GM12873 (cell line): ENCODE measurements around the gene DIRAS3.

ENCODE experiments used
- TF ChIP-seq, protein P1 (sequence below): IDR thresholded peaks from 2 replicates; pipeline ENCODE4 v1.5.1; 2012; ENCODE audit warnings: low read depth, mild to moderate bottlenecking, moderate library complexity, low read length, control low read depth; ENCODE audit not compliant: insufficient read depth; ENCODE audit errors: missing control alignments

The DIRAS3 gene

DNA sequence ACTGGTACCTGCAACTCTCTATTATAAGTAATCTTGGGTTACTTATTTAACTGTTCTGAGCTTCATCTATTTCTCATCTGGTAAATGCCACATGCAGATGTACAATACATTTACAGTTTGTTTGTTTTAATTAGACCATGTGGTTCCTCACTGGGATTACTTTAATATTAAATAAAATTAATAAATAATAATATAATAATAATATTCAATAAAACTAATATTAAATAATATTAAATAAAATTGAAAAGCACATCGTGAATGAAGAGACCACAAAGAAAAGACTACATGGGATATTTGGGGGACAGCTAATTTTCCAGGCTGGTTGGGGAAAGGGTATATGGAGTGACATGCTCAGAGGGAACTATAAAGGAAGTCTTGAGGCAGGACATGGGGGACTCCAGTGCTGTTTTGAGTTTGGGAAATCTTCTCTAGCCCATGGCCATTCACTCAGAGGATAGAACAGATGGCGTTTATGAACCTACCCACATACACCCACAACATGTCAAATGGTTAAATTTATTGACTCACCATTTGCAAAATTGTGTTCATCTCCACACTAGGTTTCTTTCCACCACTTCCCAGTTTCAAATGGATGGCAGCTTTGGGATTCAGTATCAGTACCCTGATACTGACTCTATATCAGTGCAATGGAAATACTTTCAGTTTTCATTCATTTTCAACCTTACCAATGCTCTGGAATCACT lies 25.6 kb downstream of the DIRAS3 start:
- TF ChIP-seq, protein P1, sequence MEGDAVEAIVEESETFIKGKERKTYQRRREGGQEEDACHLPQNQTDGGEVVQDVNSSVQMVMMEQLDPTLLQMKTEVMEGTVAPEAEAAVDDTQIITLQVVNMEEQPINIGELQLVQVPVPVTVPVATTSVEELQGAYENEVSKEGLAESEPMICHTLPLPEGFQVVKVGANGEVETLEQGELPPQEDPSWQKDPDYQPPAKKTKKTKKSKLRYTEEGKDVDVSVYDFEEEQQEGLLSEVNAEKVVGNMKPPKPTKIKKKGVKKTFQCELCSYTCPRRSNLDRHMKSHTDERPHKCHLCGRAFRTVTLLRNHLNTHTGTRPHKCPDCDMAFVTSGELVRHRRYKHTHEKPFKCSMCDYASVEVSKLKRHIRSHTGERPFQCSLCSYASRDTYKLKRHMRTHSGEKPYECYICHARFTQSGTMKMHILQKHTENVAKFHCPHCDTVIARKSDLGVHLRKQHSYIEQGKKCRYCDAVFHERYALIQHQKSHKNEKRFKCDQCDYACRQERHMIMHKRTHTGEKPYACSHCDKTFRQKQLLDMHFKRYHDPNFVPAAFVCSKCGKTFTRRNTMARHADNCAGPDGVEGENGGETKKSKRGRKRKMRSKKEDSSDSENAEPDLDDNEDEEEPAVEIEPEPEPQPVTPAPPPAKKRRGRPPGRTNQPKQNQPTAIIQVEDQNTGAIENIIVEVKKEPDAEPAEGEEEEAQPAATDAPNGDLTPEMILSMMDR: no peak

DNA sequence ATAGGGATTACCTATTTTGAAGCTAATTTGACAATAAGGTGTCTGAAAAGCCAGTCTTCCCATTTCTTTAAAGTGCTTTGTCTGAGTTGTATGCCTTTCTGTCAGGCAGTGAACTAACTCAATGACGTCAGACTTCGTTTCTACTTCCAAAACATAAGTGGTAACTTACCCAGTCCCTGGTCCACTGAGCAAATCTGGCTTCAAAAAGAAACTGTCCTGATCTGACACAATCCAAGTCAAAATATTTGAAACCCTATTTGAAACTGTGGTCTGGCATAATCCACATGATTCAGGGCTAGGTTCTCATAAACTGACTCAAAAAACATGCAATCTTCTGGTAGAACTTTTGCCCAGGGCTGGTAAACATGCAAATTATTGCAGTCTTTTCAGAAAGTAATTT lies 34.0 kb downstream of the DIRAS3 start:
- TF ChIP-seq, protein P1: no peak

DNA sequence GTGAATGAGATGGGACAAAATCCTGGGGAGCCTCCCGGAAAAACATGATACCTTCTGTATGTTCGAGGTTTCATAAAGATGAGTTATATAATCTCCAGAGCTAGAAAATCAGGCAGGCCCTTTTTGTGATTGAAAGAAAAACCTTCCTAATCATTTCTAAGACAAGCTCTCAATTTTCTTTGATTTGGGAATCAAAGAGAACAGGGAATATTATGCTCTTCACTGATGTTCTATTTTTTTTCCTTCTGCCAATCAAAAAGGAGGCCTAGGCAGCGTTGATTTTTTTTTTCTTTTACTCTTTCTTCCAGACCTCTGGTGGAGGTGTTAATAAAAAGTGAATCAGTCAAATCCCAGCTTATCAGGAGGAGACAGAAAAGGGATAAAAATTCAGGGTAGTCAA lies 34.5 kb downstream of the DIRAS3 start:
- TF ChIP-seq, protein P1: no peak

DNA sequence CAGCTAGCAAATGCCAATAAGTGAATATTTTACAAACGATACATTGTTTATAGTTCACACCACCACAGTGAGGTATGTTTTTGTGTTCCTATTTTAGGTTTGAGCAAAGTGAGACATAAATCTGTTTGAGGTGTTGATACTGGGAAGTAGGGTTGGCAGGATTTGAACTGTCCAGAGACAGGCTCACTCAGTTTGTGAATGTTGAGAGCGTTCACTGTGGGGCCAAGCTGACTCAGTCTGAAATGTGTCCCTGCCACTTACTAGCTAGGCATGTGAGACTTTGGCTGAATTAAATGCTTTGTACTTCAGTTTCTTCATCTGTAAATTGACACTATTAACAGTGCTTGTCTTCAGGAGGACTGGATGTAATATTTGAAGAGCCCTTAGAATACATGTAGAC lies 35.1 kb downstream of the DIRAS3 start:
- TF ChIP-seq, protein P1: no peak

DNA sequence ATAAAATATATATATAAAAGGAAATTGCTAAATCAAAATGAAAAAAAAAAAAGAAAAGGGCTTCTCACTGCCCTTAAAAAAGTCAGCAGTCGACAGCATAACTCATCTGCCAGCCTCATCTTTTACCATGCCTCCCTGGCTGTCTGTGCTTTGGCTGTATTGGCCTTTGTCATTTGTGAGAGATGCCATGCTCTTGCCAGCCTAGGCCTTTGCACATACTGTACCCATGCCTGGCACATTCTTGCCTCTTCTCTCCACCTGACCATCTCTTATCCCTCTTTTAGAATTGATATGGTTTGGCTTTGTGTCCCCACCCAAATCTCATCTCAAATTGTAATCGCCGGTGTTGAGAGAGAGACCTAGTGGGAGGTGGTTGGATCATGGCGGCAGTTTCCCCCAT lies 37.1 kb downstream of the DIRAS3 start:
- TF ChIP-seq, protein P1: no peak

DNA sequence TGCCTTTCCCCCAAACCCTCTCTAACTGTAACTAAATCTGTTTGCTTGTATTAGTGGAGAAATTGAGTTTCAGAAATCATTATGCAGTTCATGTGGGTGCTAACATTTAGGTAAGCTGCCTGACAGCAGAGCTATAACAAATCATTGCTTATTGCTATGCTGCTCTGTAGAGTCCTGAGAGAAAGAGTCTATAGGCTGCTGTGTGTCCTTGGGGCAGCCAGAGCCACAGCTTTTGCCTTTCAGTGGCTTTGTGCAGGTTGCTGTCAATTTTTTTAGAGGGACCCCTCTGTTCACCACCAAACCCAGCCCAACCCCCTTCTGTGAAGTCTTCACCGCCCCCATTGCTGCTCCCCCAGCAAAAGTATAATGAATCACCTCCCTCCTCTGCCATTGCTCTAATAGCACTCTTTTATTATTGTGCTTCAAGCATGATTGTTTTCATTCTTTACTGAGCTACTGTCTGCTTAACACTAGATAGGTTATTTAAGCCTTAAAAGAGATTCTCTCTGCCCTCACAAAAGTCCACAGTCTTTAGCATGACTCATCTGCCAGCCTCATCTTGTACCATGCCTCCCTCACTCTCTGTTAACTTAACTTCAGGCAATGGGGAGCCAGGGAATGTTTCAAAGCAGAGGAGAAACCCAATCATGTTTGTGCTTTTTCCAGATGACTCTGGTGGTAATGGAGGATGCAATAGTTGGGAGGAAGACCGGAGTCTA lies 38.6 kb downstream of the DIRAS3 start:
- TF ChIP-seq, protein P1: no peak

DNA sequence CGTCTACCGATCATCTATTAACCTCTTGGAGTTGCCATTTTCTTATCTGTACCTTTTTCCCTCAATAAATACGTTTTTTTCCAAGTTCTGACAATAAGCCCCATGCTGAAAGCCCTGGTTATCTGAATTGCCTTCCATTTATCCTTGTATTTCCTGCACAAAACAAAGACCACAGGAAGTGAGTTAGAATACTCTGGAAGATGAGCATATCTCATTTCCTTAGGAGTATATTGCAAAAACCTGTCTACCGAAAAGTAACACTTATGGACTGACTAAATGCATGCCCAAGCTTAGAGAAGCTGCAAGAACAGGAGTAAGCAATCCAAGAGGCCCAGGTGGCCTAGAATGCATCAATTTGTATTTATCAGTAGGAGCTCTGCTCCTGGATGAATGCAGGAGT lies 39.9 kb downstream of the DIRAS3 start:
- TF ChIP-seq, protein P1: no peak
